ENCODE measurements around the gene TMEM202. TPM values are rescaled to one million over a fixed set of nuclear protein-coding genes. Genes with fewer than 3 reads are reported as not detected.

TMEM202 gene
- total RNA-seq, result not detected in 2 replicates

GRCh38 chr15:72397796-72398588 lies at the start of gene TMEM202:
TMEM202 (plus strand) TSS chr15:72398305; CDS start chr15:72398327, 22 bp downstream.

GRCh38 chr15:72375846-72376581 lies 22.1 kb upstream of the TMEM202 start, which contains the start of gene HEXA:
HEXA (minus strand) TSS chr15:72376014; CDS start chr15:72375972, 42 bp downstream.

Other genes starting within 250 kb of the TMEM202 start
- under 0.01 TPM in 1 of 2 replicates, not detected in the other for gene GRAMD2A, start 200.5 kb upstream of the TMEM202 start, total RNA-seq
- 1,595 and 1,647 TPM in 2 replicates for gene PKM, start 167.1 kb upstream of the TMEM202 start, total RNA-seq
- 19.8 and 21.5 TPM in 2 replicates for gene PARP6, start 125.8 kb upstream of the TMEM202 start, total RNA-seq
- gene CELF6, start 78.1 kb upstream of the TMEM202 start, total RNA-seq, result not detected in 2 replicates
- gene HEXA, start 22.3 kb upstream of the TMEM202 start, total RNA-seq, result 39.7 and 56.2 TPM in 2 replicates
- 22.0 and 24.0 TPM in 2 replicates for gene ARIH1, start 76.0 kb downstream of the TMEM202 start, total RNA-seq

Data from subcutaneous preadipocyte (primary cell).